K562 (cell line): Measurements from ENCODE around the gene SENP7. TPM values are rescaled to one million over a fixed set of nuclear protein-coding genes. Genes with fewer than 3 reads are reported as not detected.

Source experiments
- ATAC-seq: fragments of 200-7000 bp; cut with Tn5 transposase; 3 replicates; pipeline ENCODE4 v1.9.1; 2020; ENCODE audit warnings: moderate library complexity
- BruUV-seq: library from RNA; stranded (reverse); fragments of 400-500 nt; replicated peaks from 2 replicates; lab custom pipeline; 2021; lab: Mats Ljungman, UMichigan
- CTCF ChIA-PET: fragments of 300-600 bp; formaldehyde crosslinking; extraction: SDS; loops from one replicate; lab custom pipeline; 2021; ENCODE audit warnings: low intra/inter-chr PET ratio; lab: Yijun Ruan, JAX
- POLR2A ChIA-PET: fragments of 300-600, 350-650 bp; sonication (Branson Sonifier 250); formaldehyde crosslinking; extraction: SDS; loops from one replicate; lab custom pipeline; 2021; ENCODE audit warnings: antibody characterized with exemption, inconsistent platforms; lab: Yijun Ruan, JAX
- DNase-seq, 4 experiments: peaks; one replicate each; pipeline versions ENCODE4 v3.0.0 to v3.0.0-alpha.2; 2011 to 2018; ENCODE audit warnings: low spot score in 3 of 4, mixed read lengths in 3 of 4; ENCODE audit errors: extremely low read depth in 1 of 4
- FAIRE-seq: peaks from 2 replicates; lab custom pipeline; 2011; peaks lifted over from hg19 to GRCh38; lab: Jason Lieb, UNC
- H2AFZ ChIP-seq: 2 replicates; pipeline ENCODE4 v1.6.0; 2011; ENCODE audit warnings: low read depth, low read length, control low read depth, inconsistent platforms
- H3K27ac ChIP-seq: fragments of 200-600 bp; 3 replicates; pipeline ENCODE4 v1.8.0; 2011; ENCODE audit warnings: low read depth, mild to moderate bottlenecking, control low read depth, inconsistent platforms, low read length, moderate library complexity, mixed read lengths; ENCODE audit errors: extremely low read depth
- H3K27me3 ChIP-seq, 2 experiments: fragments of 300-600 bp in 1 of 2; 2 replicates in 1 of 2; 3 replicates in 1 of 2; pipeline versions ENCODE4 v1.6.0 to v1.8.0; 2011; ENCODE audit warnings: inconsistent platforms in 2 of 2, low read length in 2 of 2, mild to moderate bottlenecking in 1 of 2, mixed read lengths in 1 of 2, moderate library complexity in 1 of 2; ENCODE audit not compliant: control insufficient read depth in 2 of 2, insufficient read depth in 2 of 2
- H3K36me3 ChIP-seq: fragments of 300-600 bp; 3 replicates; pipeline ENCODE4 v1.8.0; 2011; ENCODE audit warnings: mild to moderate bottlenecking, low read length, inconsistent platforms; ENCODE audit not compliant: control insufficient read depth, insufficient read depth
- H3K4me1 ChIP-seq, 2 experiments: fragments of 200-600 bp in 1 of 2; replicated peaks in 1 of 2; 2 replicates in 1 of 2; 3 replicates in 1 of 2; pipeline versions ENCODE4 v1.5.1 to v1.8.0; 2011; ENCODE audit warnings: inconsistent platforms in 2 of 2, low read length in 2 of 2, mild to moderate bottlenecking in 1 of 2, mixed read lengths in 1 of 2, moderate library complexity in 1 of 2; ENCODE audit not compliant: control insufficient read depth in 2 of 2, insufficient read depth in 2 of 2
- H3K4me2 ChIP-seq: 2 replicates; pipeline ENCODE4 v1.6.1; 2011; ENCODE audit warnings: low read length, control low read depth, inconsistent platforms, mixed read lengths; ENCODE audit not compliant: insufficient read depth
- H3K4me3 ChIP-seq: fragments of 200-600 bp; sonication (generic), shearing (Covaris generic); 2 replicates; pipeline ENCODE4 v1.5.1; 2016; ENCODE audit warnings: control low read depth, inconsistent platforms
- H3K79me2 ChIP-seq: fragments of 200-600 bp; 3 replicates; pipeline ENCODE4 v1.8.0; 2011; ENCODE audit warnings: low read length, inconsistent platforms; ENCODE audit not compliant: control insufficient read depth, insufficient read depth
- H3K9ac ChIP-seq, 2 experiments: 2 replicates each; pipeline versions ENCODE4 v1.6.0 to v1.6.1; 2011; ENCODE audit warnings: low read depth in 2 of 2, low read length in 2 of 2, control low read depth in 1 of 2, inconsistent platforms in 1 of 2, mild to moderate bottlenecking in 1 of 2, mixed read lengths in 1 of 2; ENCODE audit not compliant: insufficient read depth in 1 of 2
- H3K9me1 ChIP-seq: one replicate; pipeline ENCODE4 v1.6.0; 2011; ENCODE audit warnings: inconsistent platforms, mild to moderate bottlenecking, low read length, moderate library complexity; ENCODE audit not compliant: control insufficient read depth, insufficient read depth
- H3K9me3 ChIP-seq: replicated peaks from 2 replicates; pipeline ENCODE4 v1.5.1; 2011; ENCODE audit warnings: low read depth, low read length, inconsistent platforms; ENCODE audit not compliant: control insufficient read depth, insufficient read depth
- H4K20me1 ChIP-seq: replicated peaks from 2 replicates; pipeline ENCODE4 v1.6.1; 2011; ENCODE audit warnings: low read length, inconsistent platforms, mixed read lengths; ENCODE audit not compliant: control insufficient read depth, insufficient read depth
- GTF2A2 ChIP-seq: IDR thresholded peaks from 2 replicates; pipeline ENCODE4 v1.6.1; 2016; ENCODE audit warnings: mild to moderate bottlenecking, missing genetic modification characterization, missing compliant biosample characterization
- MCM5 ChIP-seq: fragments of 450-650 bp; IDR thresholded peaks from 2 replicates; pipeline ENCODE4 v1.6.1; 2016; ENCODE audit warnings: low read depth
- TEAD4 ChIP-seq, 2 experiments: sonication (generic) in 1 of 2; formaldehyde crosslinking in 1 of 2; IDR thresholded peaks; 2 replicates each; pipeline versions ENCODE4 v1.6.1 to v1.8.0; 2012 to 2022; ENCODE audit warnings: borderline replicate concordance in 1 of 2, inconsistent platforms in 1 of 2, low read length in 1 of 2, mild to moderate bottlenecking in 1 of 2, missing genetic modification reagents in 1 of 2
- ZFP30 ChIP-seq: fragments of 250-450 bp; sonication (Bioruptor Pico); IDR thresholded peaks from 2 replicates; pipeline ENCODE4 v1.8.0; 2022; ENCODE audit warnings: moderate library complexity, mild to moderate bottlenecking, inconsistent platforms, borderline replicate concordance
- WGBS: fragments of 100-300 bp; shearing (Covaris generic); methylation state at CpG from one replicate; pipeline ENCODE4 v1.1.6; 2016; ENCODE audit warnings: low coverage, mixed read lengths; ENCODE audit not compliant: insufficient coverage; ENCODE audit errors: missing lambda C conversion rate; 5-methylcytosine and 5-hydroxymethylcytosine counted together
- in situ Hi-C: fragments of 300-500 bp; cut with MboI; formaldehyde crosslinking; loops from 4 replicates; pipeline ENCODE4 v1.15.0; 2018; ENCODE audit warnings: inconsistent platforms, mixed read lengths
- intact Hi-C: fragments of 100-400 bp; cut with micrococcal nuclease; formaldehyde crosslinking; loops from 2 replicates; pipeline ENCODE4 v1.14.2; 2022
- polyA plus RNA-seq, 8 experiments: library from polyadenylated mRNA; depleted of rRNA in 4 of 8; stranded (reverse) in 5 of 8; unstranded in 3 of 8; fragments of >200 nt; fragmentation: Nextera tagmentation in 2 of 8; fragmentation: Illumina TruSeq in 1 of 8; extraction: Ambion mirVana in 2 of 8; extraction: Trizol in 1 of 8; gene quantifications; 2 replicates each; pipeline versions ENCODE4 v1.2.1 to v1.2.3, GENCODE V29; 2011 to 2014; ENCODE audit warnings: inconsistent platforms in 1 of 8, missing spikeins in 1 of 8
- total RNA-seq, 7 experiments: library from RNA; depleted of rRNA in 6 of 7; stranded (reverse); fragments of >200 nt in 6 of 7; fragmentation: Illumina TruSeq in 2 of 7; extraction: Trizol in 2 of 7; gene quantifications; 2 replicates each; pipeline versions ENCODE4 v1.2.1 to v1.2.3, GENCODE V29; 2011 to 2021; ENCODE audit warnings: low replicate concordance in 1 of 7
- TF ChIP-seq, protein P1 (sequence below): fragments of 450-650 bp; IDR thresholded peaks from one replicate; pipeline ENCODE4 v1.6.1; 2018; ENCODE audit warnings: mild to moderate bottlenecking, moderate library complexity; ENCODE audit not compliant: partially characterized antibody

SENP7 gene
- total and polyA plus RNA-seq, 9 of the 15 experiments (the other 6 are each of a cell fraction or from before 2014, with no cell fraction given), result 4.1 to 21.9 (median 10.7) TPM

DNA sequence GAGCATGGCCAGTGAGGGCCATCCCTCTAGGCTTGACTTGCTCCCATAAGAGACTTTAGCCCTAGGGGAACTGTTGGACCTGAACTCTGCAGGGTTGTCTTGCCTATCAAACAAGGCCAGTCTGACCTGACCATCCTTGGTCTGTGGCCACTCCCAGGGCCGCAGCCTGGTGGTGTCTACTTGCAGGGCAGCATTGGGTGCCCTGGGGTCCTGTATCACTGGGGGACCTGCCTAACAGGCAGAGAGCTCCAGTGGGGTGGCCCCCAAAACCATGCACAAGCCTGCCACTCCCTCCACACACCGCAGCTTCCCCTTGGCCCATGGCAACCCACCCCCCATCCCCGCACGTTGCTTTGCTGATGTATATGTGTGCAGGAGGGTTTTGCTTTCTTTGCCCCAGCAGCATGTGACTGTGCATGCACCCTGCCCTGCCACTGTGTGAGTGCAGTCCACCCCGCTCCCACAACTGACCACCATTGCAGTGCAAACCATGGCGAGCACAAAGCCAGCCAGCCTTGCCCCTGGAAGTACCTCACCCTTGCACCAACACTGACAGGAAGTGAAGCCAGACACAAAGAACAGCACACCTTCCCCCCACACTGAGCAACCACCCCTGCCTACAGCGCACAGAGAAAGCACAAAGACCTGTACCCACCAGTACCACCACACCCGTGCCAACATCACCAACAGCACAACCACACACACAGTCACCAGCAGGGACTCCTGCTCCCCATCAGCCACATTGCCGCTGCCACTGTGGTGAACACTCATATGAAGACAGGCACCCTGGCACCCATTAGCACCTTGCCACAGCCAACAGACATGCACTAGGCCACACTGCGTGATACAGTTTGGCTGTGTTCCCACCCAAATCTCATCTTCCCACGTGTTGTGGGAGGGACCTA, 88.8 kb downstream of the SENP7 start:
- Histone ChIP-seq H4K20me1 (no peaks in the 10 kb centered on the region), H3K4me2 (no peak overlapping the region), H3K36me3 (no peaks in the 10 kb centered on the region), H3K4me1 (no peaks in the 10 kb centered on the region; a peak in 1 of 5 replicates), H3K27me3 (no peaks in the 10 kb centered on the region), H3K9ac (no peak overlapping the region), H3K79me2 (no peaks in the 10 kb centered on the region; the same call in 1 of the 3 replicates), H3K9me1 (no peaks in the 10 kb centered on the region), H3K4me3 (no peak overlapping the region), H2AFZ (no peak overlapping the region), H3K27ac (no peak overlapping the region), H3K9me3 (no peaks in the 10 kb centered on the region)
- TF ChIP-seq GTF2A2 (tag), result no peak
- TF ChIP-seq TEAD4 (IDR thresholded peaks at IDR 0.05; ENCODE audit: low read length), result no peak
- TF ChIP-seq TEAD4 (CRISPR knock-in tag; IDR thresholded peaks at IDR 0.05; ENCODE audit: borderline replicate concordance), result no peak
- TF ChIP-seq MCM5, result no peak
- ChIA-PET CTCF (no interaction called here), POLR2A (interaction anchor here (0.6 kb wide), 1 partner anchor 449 kb away, joined by 3 read pairs; no protein-coding TSS in a partner anchor)
- DNase-seq (no peak), ATAC-seq (no peak), FAIRE-seq (no peak)
- intact Hi-C loops, result no loop called here
- 84% methylated on average over 6 of the region's 11 CpGs for WGBS
- in situ Hi-C loops, result no loop called here
- BruUV-seq, result no TSS peak

DNA sequence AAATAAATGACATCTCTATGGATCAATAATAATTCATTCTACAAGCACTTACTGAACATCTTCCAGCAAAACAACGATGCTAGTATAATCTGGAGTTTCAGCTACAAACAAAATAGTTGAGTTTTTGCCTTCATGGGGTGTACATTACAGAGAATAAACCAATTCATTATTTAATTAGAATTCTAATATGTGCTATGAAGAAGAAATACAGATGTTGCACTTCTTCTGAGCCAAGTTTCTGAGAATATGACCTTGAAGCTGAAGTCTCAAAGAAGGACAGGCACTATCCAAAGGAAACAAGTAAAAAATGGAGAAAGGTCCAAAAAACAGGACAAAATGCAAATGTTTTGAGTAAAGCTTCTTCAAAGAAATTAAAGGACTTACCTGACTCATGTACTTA, 94.2 kb downstream of the SENP7 start:
- Histone ChIP-seq H3K9ac (no peak overlapping the region), H3K9me3 (no peaks in the 10 kb centered on the region; the same call in 1 of the 2 replicates), H3K27ac (no peak overlapping the region), H2AFZ (no peak overlapping the region), H3K9me1 (no peaks in the 10 kb centered on the region), H4K20me1 (no peaks in the 10 kb centered on the region), H3K4me3 (no peak overlapping the region), H3K27me3 (no peaks in the 10 kb centered on the region), H3K4me1 (no peaks in the 10 kb centered on the region; a peak in 1 of 5 replicates), H3K4me2 (no peak overlapping the region), H3K79me2 (peaks cover 2% of the 10 kb centered on the region; the same call in 2 of the 3 replicates), H3K36me3 (peaks cover 4% of the 10 kb centered on the region; the same call in 2 of the 3 replicates)
- in situ Hi-C loops (no loop called here), intact Hi-C loops (no loop called here)
- POLR2A ChIA-PET, result no interaction called here
- no peak for ATAC-seq
- WGBS, result 100% methylated on average over 1 of the region's 1 CpG
- no peak for FAIRE-seq
- no TSS peak for BruUV-seq
- CTCF ChIA-PET, result no interaction called here
- DNase-seq, result no peak
- TF ChIP-seq, protein P1, sequence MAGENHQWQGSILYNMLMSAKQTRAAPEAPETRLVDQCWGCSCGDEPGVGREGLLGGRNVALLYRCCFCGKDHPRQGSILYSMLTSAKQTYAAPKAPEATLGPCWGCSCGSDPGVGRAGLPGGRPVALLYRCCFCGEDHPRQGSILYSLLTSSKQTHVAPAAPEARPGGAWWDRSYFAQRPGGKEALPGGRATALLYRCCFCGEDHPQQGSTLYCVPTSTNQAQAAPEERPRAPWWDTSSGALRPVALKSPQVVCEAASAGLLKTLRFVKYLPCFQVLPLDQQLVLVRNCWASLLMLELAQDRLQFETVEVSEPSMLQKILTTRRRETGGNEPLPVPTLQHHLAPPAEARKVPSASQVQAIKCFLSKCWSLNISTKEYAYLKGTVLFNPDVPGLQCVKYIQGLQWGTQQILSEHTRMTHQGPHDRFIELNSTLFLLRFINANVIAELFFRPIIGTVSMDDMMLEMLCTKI, result no peak
- no peak for TF ChIP-seq ZFP30 (CRISPR knock-in tag)
